ENCODE data around the gene LRRC4C. TPM values are rescaled to one million over a fixed set of nuclear protein-coding genes. Genes with fewer than 3 reads are reported as not detected.

Gene LRRC4C
- total and polyA plus RNA-seq, 2 experiments from 2014 or later = 0.35 to 1.1 TPM

DNA sequence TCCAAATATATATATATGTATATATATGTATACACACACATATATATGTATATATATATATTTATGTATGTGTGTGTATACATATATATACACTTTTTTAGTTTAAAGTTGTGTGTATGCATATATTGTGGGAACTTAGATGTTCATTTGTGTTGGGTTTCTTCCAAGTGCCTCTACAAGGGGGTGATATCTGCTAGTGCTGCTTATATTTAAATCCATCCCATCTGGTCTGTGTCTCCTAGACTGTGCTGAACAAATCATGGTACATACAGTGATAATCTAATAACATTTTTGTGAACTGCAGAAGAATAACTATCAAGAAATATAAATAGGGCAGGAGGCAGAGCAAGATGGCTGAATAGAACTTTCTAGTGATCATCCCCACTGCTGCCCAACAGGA is 696.4 kb downstream of the LRRC4C start (continued):
- TF ChIP-seq EZH2 (IDR thresholded peaks at IDR 0.05; ENCODE audit: low read depth, unreplicated experiment) (no peak), POLR2AphosphoS5 (IDR thresholded peaks at IDR 0.05; ENCODE audit: low read depth) (no peak)

DNA sequence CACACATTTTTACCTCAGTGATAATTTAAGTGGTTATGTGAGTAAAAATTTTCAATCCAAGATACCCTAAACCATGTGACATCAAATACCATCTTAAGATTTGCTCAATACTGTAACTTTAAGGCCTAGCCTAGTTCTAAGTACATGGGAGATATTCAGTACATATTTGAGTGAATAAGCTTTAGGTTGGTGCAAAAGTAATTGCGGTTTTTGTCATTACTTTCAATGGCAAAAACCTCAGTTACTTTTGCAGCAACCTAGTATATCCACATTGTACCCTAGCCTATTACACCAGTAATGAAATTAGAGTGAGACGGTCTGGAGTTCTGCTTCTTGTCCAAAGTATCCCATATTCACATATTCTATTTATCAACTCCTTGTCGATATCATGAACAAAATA is 700.1 kb downstream of the LRRC4C start:
- Histone ChIP-seq H3K36me3 (ENCODE audit: insufficient read depth) (no peaks in the 10 kb centered on the region), H3K79me2 (replicated peaks; ENCODE audit: insufficient read depth) (no peaks in the 10 kb centered on the region), H3K9me2 (ENCODE audit: insufficient read depth) (no peaks in the 10 kb centered on the region), H4K20me1 (replicated peaks; ENCODE audit: insufficient read depth) (no peaks in the 10 kb centered on the region), H3K27me3 (ENCODE audit: insufficient read depth) (no peaks in the 10 kb centered on the region), H2AFZ (no peak overlapping the region), H3K4me1 (ENCODE audit: insufficient read depth) (no peaks in the 10 kb centered on the region), H3F3A (replicated peaks; ENCODE audit: low read depth) (no peaks in the 10 kb centered on the region), H3K4me2 (no peak overlapping the region), H3K27ac (ENCODE audit: low read depth) (no peak overlapping the region), H3K4me3 (no peak overlapping the region)
- ATAC-seq = no peak
- H3K4me1 Mint-ChIP-seq = no peaks in the 10 kb centered on the region
- H3K4me3 Mint-ChIP-seq = no peak overlapping the region
- no peaks in the 10 kb centered on the region for H3K9me3 Mint-ChIP-seq
- TF ChIP-seq, protein P1, sequence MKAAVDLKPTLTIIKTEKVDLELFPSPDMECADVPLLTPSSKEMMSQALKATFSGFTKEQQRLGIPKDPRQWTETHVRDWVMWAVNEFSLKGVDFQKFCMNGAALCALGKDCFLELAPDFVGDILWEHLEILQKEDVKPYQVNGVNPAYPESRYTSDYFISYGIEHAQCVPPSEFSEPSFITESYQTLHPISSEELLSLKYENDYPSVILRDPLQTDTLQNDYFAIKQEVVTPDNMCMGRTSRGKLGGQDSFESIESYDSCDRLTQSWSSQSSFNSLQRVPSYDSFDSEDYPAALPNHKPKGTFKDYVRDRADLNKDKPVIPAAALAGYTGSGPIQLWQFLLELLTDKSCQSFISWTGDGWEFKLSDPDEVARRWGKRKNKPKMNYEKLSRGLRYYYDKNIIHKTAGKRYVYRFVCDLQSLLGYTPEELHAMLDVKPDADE (IDR thresholded peaks at IDR 0.05) = no peak
- TF ChIP-seq POLR2AphosphoS5 (IDR thresholded peaks at IDR 0.05; ENCODE audit: low read depth) (no peak), NANOG (IDR thresholded peaks at IDR 0.05; ENCODE audit: borderline replicate concordance) (no peak), ZNF114 (CRISPR knock-in tag; IDR thresholded peaks at IDR 0.05) (no peak), CREB1 (CRISPR knock-in tag; IDR thresholded peaks at IDR 0.05; ENCODE audit: low read depth) (no peak), JUNB (IDR thresholded peaks at IDR 0.05; ENCODE audit: unreplicated experiment) (no peak), EZH2phosphoT487 (IDR thresholded peaks at IDR 0.05; ENCODE audit: unreplicated experiment) (no peak)
- TF ChIP-seq, protein P2, sequence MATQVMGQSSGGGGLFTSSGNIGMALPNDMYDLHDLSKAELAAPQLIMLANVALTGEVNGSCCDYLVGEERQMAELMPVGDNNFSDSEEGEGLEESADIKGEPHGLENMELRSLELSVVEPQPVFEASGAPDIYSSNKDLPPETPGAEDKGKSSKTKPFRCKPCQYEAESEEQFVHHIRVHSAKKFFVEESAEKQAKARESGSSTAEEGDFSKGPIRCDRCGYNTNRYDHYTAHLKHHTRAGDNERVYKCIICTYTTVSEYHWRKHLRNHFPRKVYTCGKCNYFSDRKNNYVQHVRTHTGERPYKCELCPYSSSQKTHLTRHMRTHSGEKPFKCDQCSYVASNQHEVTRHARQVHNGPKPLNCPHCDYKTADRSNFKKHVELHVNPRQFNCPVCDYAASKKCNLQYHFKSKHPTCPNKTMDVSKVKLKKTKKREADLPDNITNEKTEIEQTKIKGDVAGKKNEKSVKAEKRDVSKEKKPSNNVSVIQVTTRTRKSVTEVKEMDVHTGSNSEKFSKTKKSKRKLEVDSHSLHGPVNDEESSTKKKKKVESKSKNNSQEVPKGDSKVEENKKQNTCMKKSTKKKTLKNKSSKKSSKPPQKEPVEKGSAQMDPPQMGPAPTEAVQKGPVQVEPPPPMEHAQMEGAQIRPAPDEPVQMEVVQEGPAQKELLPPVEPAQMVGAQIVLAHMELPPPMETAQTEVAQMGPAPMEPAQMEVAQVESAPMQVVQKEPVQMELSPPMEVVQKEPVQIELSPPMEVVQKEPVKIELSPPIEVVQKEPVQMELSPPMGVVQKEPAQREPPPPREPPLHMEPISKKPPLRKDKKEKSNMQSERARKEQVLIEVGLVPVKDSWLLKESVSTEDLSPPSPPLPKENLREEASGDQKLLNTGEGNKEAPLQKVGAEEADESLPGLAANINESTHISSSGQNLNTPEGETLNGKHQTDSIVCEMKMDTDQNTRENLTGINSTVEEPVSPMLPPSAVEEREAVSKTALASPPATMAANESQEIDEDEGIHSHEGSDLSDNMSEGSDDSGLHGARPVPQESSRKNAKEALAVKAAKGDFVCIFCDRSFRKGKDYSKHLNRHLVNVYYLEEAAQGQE (IDR thresholded peaks at IDR 0.05; ENCODE audit: unreplicated experiment) = no peak
- TF ChIP-seq, protein P3, sequence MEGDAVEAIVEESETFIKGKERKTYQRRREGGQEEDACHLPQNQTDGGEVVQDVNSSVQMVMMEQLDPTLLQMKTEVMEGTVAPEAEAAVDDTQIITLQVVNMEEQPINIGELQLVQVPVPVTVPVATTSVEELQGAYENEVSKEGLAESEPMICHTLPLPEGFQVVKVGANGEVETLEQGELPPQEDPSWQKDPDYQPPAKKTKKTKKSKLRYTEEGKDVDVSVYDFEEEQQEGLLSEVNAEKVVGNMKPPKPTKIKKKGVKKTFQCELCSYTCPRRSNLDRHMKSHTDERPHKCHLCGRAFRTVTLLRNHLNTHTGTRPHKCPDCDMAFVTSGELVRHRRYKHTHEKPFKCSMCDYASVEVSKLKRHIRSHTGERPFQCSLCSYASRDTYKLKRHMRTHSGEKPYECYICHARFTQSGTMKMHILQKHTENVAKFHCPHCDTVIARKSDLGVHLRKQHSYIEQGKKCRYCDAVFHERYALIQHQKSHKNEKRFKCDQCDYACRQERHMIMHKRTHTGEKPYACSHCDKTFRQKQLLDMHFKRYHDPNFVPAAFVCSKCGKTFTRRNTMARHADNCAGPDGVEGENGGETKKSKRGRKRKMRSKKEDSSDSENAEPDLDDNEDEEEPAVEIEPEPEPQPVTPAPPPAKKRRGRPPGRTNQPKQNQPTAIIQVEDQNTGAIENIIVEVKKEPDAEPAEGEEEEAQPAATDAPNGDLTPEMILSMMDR (conservative IDR thresholded peaks at IDR 0.05; ENCODE audit: low read depth in 2 of 2) = no peak
- H3K36me3 Mint-ChIP-seq (ENCODE audit: low read depth) = no peaks in the 10 kb centered on the region
- no peak overlapping the region for H3K27ac Mint-ChIP-seq
- DNase-seq (ENCODE audit: low spot score) = no peak
- H3K27me3 Mint-ChIP-seq (ENCODE audit: insufficient read depth, low read depth, poor library complexity) = no peaks in the 10 kb centered on the region

Measured in GM23338 (cell line).